NCI-H1436 treated with DMSO at 0.1 percent for 48 hours (cell line): Measurements from ENCODE around the gene MEG3.
A peak's percentile ranks its signal among the peaks of the same experiment; 100 is the strongest.

Experiments used
- DNase-seq: peaks from one replicate; lab custom pipeline; 2025; lab: John Stamatoyannopoulos, UW

The MEG3 gene

DNA sequence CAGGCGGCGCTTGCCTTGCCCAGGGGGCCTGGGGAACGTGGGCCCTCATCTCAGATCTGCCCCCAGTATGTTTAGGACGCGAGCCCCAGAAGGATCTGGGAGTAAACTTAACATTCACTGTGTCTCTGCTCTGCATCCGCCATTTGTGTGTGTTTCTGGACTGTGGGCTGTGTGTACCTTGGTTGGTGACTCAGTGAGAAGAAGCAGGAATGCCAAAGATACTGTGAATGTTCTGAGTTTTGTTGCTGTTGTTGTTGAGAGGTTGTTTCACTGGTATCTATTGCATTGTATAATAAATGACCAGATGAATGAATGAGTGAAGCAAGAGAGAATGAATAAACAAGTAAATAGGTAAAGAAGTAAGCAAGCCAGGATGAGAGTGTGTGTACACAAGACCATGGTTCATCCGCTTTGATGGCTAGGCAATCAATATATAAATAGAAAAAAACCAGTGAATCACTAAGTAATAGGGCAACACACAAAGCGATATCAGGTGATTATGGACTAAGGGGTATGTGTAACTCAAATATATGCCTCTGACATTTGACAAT lies 20.5 kb downstream of the MEG3 start:
- no peak for DNase-seq

DNA sequence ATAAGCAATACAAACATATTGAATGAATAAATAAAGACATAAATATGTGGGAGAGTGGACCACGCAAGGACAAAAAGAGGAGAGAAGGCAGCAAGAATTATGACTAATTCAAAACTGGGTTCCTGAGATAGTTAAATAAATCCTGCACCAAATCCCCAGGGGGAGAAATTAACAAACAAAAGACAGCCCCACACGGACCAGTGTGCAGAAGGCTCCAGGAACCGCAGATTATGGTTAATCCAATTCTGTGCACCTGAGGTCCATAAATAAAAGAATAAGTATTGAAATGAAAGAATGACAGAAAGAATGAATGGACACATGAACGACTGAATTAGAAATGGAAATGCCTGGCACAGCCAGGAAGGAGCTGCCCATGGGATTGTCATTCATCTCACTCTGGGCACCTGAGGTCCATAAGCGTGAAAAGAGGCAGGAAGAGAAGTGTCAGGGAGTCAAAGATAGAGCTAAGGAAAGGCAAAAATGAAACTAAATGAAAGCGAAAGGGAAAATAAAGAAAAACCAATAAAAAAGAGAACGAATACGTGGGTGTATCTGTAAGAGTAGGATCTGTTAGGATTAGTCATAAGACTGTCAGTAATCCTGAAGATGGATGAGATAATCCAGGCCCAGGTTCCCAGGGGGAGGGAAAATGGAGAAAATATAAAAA lies 23.3 kb downstream of the MEG3 start:
- DNase-seq, result no peak

DNA sequence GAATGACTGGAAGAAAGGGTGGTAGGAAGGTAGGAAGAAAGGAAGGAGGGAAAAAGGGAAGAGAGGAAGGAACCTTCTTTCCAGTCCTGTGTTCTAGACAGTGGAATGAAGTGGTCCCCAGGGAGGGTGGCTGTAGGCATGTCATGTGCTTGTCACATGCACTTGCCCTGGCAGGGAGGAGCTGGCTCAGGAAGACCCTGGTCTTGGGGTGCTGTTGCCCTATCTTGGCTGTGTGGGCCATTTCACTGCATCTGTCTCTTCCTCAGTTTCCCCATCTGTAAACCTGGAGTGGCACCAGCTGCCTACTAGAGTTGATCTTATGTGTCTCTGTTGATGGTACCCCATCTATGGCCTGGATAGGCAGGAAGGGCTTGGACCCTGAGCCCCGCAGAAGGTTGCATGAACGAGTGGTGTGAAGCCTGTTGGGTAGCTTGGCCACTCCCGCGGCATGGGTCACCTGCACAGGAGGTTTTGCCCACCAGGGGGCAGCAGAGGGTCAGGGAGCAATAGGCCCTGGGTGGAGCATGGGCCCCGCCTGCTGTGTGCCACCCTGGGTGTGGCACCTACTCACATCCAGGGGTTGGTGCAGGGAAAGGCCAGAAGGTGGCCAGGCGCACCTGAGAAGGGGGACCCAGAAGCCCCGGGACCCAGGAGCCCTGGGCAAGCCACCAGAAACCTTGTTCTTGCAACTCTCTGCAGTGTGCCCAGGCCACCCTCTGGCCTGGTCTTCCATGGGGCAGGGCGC lies 25.1 kb downstream of the MEG3 start:
- DNase-seq, result no peak

- no peak for DNase-seq
These were observed 25.6 kb downstream of the MEG3 start for GRCh38 chr14:100851586-100851916.

- DNase-seq, result no peak
These were observed 26.2 kb downstream of the MEG3 start for GRCh38 chr14:100851946-100852620.

GRCh38 chr14:100854435-100854834 lies 28.5 kb downstream of the MEG3 start:
- no peak for DNase-seq

- DNase-seq, result no peak
These were observed 29.5 kb downstream of the MEG3 start for GRCh38 chr14:100855256-100855930.

DNA sequence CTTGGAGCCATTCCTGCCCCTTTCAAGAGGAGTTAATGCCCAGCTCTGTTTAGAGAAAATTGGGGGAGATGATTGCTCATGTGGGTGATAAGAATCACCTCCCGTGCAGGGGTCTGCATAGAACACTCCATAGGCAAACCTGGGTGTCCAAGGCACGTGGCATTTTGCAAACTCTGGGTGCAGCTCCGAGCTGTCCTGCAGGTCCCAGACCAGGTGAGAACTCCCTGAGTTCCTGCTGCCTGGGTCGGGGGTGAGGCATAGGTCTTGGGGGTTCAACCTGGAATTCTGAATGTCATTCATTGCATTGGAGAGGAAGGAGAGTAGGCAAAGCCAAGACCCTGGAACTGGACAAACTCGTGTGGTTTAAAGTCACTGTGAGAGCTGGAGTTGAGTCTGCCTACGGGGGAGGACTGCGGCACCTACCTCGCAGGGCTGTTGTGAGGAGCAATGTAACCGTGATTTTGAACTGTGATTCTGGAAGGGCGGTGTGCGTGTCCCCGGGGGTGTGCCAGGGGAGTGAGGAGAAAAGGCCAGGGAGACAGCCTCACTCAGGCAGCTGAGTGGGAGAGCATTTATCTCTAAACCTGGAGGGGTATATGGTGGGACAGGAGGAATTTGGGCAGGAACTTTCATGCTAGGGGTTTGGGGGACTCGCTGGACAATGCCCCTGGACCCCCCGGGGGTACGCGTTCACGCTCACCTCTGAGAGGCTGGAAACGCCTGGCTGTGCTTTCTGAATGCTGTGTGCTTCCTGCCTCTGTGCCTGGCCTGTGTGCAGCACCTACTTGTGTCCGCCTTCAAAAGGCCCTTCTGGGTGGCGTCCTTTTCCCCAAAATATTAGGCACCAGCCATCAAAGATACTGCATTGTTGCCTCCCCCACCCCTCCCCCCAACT lies 30.4 kb downstream of the MEG3 start:
- DNase-seq, result no peak

GRCh38 chr14:100857233-100857922 lies 31.5 kb downstream of the MEG3 start:
- DNase-seq, result peak; percentile 28

GRCh38 chr14:100857923-100858837 lies 32.3 kb downstream of the MEG3 start:
- DNase-seq, result peak; percentile 63

DNA sequence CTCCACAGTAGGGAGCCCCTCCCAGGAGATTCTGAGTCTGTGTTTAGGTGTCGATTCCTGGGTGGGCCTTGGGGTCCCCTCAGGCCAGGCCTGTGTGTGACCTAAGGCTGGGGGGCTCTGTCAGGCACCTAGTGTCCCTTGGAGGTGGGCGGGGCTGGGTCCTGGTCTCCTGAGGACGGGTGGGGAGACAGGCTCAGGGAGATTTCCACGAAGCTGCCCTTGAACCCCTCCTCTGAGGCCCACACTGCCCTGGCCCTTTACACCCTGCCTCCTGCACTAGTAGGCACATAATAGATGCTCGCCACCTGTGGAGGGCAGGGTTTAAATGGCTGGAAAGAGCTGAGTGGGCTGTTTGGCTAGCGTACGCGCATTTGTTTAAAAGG lies 32.9 kb downstream of the MEG3 start:
- no peak for DNase-seq

- DNase-seq, result no peak
These were observed 33.9 kb downstream of the MEG3 start for GRCh38 chr14:100859781-100860180.

DNA sequence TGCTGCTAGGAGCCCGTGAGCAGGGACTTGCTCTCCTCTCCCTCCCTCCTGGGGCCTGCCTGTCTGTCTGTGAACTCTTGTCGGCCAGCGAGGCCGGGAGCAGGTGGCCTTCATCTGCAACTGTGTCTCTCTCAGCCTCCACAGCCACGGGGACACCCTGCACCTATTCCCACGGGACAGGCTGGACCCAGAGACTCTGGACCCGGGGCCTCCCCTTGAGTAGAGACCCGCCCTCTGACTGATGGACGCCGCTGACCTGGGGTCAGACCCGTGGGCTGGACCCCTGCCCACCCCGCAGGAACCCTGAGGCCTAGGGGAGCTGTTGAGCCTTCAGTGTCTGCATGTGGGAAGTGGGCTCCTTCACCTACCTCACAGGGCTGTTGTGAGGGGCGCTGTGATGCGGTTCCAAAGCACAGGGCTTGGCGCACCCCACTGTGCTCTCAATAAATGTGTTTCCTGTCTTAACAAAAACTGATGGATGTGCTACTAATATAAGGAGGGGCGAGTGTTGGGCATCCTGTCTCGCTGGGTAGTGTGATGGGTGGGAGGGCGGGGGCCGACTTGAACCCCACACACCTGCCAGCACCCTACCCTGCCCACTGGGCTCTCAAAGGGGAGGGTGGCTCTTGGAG lies 34.8 kb downstream of the MEG3 start:
- DNase-seq, result no peak

DNA sequence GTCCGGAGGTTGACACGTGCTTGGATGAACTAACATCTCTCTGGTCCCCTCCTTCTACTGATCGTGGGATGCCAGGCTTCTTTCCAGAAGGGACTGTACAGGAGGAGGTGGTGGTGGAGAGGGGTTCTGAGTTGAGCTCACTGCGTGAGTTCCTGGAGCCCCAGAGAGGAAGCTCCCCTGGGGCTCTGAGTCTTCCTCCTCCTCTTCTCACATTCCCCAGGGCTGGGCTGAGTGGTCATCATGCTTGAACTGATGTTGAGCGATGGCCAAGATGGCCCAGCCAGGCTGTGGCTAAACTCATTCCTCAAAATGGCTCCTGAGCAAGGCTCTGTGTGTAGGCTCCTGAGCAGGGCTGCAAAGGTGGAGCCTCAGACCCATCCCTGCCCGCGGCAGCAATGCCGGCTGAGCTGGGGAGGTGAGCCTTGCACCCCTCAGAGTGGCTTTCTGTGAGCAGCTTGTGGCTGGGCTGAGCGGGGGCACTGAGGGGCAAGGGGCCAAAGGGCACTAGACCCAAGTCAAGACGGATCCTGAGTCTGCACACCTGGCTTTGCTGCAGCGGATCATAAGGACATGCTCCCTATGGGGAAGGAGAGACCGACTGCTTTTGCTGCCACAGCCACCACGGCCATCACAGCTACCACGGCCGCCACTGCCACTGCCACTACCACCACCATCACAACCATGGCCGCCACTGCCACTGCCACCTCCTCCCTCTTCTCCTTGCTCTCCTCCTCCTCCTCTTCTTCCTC lies 35.4 kb downstream of the MEG3 start:
- DNase-seq, result no peak

DNA sequence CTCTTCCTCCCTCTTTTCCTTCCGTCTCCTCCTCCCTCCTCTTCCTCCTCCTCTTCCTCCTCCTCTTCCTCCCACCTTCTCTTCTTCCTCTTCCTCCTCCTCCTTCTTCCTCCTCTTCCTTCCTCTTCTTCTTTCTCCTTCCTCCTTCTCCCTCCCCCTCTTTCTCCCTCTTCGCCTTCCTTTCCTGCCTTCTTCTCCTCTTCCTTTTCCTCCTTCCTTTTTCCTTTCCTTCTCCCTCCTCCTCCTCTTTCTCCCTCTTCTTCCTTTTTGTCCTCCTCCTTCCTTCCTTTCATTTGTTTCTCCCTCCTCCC lies 36.0 kb downstream of the MEG3 start:
- no peak for DNase-seq

DNA sequence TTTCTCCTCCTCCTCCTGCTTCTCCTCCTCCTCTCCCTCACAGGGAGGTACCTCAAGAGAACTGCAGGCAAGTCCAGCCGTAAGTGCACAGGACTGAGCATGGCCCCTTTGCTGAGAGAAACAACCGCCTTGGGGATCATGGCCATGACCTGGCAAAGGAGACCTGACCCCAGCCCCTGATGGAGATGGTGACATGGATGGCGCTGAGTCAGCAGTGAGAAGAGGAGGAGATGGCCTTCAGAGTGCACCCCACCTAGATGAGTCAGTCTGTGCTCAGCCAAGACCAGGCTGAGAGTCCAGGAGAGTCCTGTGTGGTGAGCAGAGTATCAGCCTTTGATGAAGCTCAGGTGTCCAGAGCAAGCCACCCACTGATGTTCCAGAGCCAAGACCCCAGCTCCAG lies 36.4 kb downstream of the MEG3 start:
- DNase-seq, result no peak

DNA sequence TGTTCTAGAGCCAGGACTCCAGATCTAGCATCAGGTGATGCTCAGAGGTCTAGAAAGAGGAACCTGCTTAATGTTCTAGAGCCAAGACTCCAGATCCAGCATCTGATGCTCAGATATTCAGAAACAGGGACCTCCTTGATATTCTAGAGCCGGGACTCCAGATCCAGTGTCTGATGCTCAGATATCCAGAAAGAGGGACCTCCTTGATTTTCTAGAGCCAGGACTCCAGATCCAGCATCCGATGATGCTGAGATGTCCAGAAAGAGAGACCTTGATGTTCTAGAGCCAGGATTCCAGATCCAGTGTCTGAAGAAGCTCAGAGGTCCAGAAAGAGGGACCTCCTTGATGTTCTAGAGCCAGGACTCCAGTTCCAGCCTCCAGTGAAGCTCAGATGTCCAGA lies 36.9 kb downstream of the MEG3 start:
- DNase-seq, result no peak

GRCh38 chr14:100864206-100864605 lies 38.3 kb downstream of the MEG3 start:
- no peak for DNase-seq
